NCI-H2196 treated with DMSO at 0.1 percent for 48 hours (cell line): ENCODE results near the gene PLEKHG4.

Source experiments
- DNase-seq: peaks from one replicate; lab custom pipeline; 2025; ENCODE audit not compliant: unreplicated experiment; lab: John Stamatoyannopoulos, UW

PLEKHG4 gene

DNA sequence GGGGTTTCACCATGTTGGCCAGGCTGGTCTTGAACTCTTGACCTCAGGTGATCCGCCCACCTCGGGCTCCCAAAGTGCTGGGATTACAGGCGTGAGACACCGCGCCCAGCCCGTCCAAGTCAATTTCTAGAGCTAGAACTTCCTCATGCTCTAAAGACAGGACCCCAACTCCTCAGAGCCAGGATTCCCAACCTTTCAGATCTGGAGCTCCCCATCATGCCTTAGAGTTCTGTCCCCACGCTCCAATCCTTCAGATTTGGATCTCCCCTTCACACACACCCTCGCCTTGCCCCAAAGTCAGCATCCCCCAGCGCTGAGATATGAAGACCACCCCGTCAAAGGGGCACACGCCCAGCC lies 46.8 kb downstream of the PLEKHG4 start:
- no peak for DNase-seq

- no peak for DNase-seq
These were observed 47.4 kb downstream of the PLEKHG4 start, which contains the start of the genes KCTD19 and LRRC36 for GRCh38 chr16:67326472-67327309. KCTD19 (minus strand) TSS chr16:67326741; CDS start chr16:67326707, 34 bp downstream. LRRC36 (plus strand) TSS chr16:67326815; CDS start chr16:67326863, 48 bp downstream.

GRCh38 chr16:67327743-67328142 lies 48.4 kb downstream of the PLEKHG4 start:
- DNase-seq: no peak

- DNase-seq: no peak
These were observed 50.6 kb downstream of the PLEKHG4 start for GRCh38 chr16:67329901-67330300.

GRCh38 chr16:67333315-67333714 lies 54.0 kb downstream of the PLEKHG4 start:
- DNase-seq: no peak

- no peak for DNase-seq
These were observed 56.8 kb downstream of the PLEKHG4 start for GRCh38 chr16:67336116-67336515.

DNA sequence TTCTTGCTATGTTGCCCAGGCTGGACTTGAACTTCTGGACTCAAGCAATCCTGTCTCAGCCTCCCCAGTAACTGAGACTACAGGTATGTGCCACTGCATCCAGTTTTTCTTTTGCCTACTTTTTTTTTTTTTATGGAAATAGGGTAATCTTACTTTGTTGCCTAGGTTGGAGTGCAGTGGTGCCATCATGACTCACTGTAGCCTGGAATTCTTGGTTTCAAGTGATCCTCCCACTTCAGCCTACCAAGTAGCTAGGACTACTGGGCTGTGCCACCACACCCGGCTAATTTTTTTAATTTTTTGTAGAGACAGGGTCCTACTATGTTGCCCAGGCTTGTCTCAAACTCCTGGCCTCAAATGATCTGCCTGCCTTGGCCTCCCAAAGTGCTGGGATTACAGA lies 57.3 kb downstream of the PLEKHG4 start:
- DNase-seq: no peak
